Panc1 (cell line): ENCODE data around the gene ATR. TPM values are rescaled to one million over a fixed set of nuclear protein-coding genes. Genes with fewer than 3 reads are reported as not detected.

Experiments
- ATAC-seq: fragments of 200-7000 bp; cut with Tn5 transposase; 2 replicates; pipeline ENCODE4 v1.9.1; 2020; ENCODE audit warnings: mild to moderate bottlenecking, moderate library complexity
- BruUV-seq: library from RNA; stranded (reverse); fragments of 400-500 nt; replicated peaks from 2 replicates; lab custom pipeline; 2021; lab: Mats Ljungman, UMichigan
- CTCF ChIA-PET: fragments of 300-600 bp; sonication (Branson Sonifier 250); formaldehyde crosslinking; loops from one replicate; lab custom pipeline; 2022; ENCODE audit warnings: antibody characterized with exemption; lab: Charles Lee
- POLR2A ChIA-PET: fragments of 300-600 bp; sonication (Branson Sonifier 250); formaldehyde crosslinking; loops from one replicate; lab custom pipeline; 2022; ENCODE audit warnings: antibody characterized with exemption; lab: Charles Lee
- DNase-seq: peaks from one replicate; pipeline ENCODE4 v3.0.0-alpha.2; 2010; ENCODE audit warnings: low read depth, low spot score
- H3K27ac ChIP-seq: 2 replicates; pipeline ENCODE4 v1.5.1; 2011; ENCODE audit warnings: mild to moderate bottlenecking, low read length, inconsistent platforms
- H3K27me3 ChIP-seq: fragments of 200-500 bp; sonication (Bioruptor generic); 2 replicates; pipeline ENCODE4 v1.6.0; 2014; ENCODE audit warnings: low read length, inconsistent platforms; ENCODE audit not compliant: control insufficient read depth, insufficient read depth
- H3K36me3 ChIP-seq: fragments of 200-500 bp; sonication (Bioruptor generic); 2 replicates; pipeline ENCODE4 v1.5.1; 2014; ENCODE audit warnings: inconsistent platforms, mild to moderate bottlenecking, low read length, moderate library complexity; ENCODE audit not compliant: control insufficient read depth, insufficient read depth
- H3K4me1 ChIP-seq: 2 replicates; pipeline ENCODE4 v1.5.1; 2011; ENCODE audit warnings: inconsistent platforms, mild to moderate bottlenecking, low read length, moderate library complexity; ENCODE audit not compliant: control insufficient read depth, insufficient read depth
- H3K4me3 ChIP-seq, 2 experiments: 2 replicates each; pipeline ENCODE4 v1.5.1; 2011 to 2012; ENCODE audit warnings: low read depth in 2 of 2, low read length in 2 of 2, mild to moderate bottlenecking in 2 of 2, inconsistent platforms in 1 of 2, moderate library complexity in 1 of 2
- H3K9me3 ChIP-seq: fragments of 200-500 bp; sonication (Bioruptor generic); 2 replicates; pipeline ENCODE4 v1.5.1; 2014; ENCODE audit warnings: low read depth, mild to moderate bottlenecking, inconsistent platforms, low read length, moderate library complexity; ENCODE audit not compliant: control insufficient read depth, insufficient read depth
- CTCF ChIP-seq: fragments of 450-650 bp; IDR thresholded peaks from 2 replicates; pipeline ENCODE4 v1.5.1; 2017; ENCODE audit warnings: mild to moderate bottlenecking
- POLR2AphosphoS5 ChIP-seq: IDR thresholded peaks from 2 replicates; pipeline ENCODE4 v1.6.1; 2012; ENCODE audit warnings: mild to moderate bottlenecking, low read depth, low read length, moderate library complexity
- SIN3A ChIP-seq: IDR thresholded peaks from 2 replicates; pipeline ENCODE4 v1.6.1; 2012; ENCODE audit warnings: low read depth, mild to moderate bottlenecking, low read length, moderate library complexity, borderline replicate concordance; ENCODE audit not compliant: insufficient read depth
- TCF7L2 ChIP-seq: IDR thresholded peaks from 2 replicates; pipeline ENCODE4 v1.6.1; 2011; ENCODE audit warnings: mild to moderate bottlenecking, low read depth, low read length, inconsistent platforms
- in situ Hi-C: cut with HindIII; loops from 2 replicates; pipeline ENCODE4 v1.10.0; 2016; ENCODE audit warnings: low sequenced_read_pairs, low pct_unique_long_range_greater_than_20kb
- intact Hi-C: fragments of 100-400 bp; cut with micrococcal nuclease; formaldehyde crosslinking; loops from one replicate; pipeline ENCODE4 v1.10.0; 2022; ENCODE audit not compliant: unreplicated experiment
- total RNA-seq: library from RNA; stranded (reverse); gene quantifications from one replicate; pipeline ENCODE4 v1.2.1, GENCODE V29; 2021; ENCODE audit not compliant: unreplicated experiment
- TF ChIP-seq, protein P1 (sequence below), 2 experiments: IDR thresholded peaks; 2 replicates each; pipeline ENCODE4 v1.6.1; 2011 to 2012; ENCODE audit warnings: low read depth in 2 of 2, control low read depth in 1 of 2, low read length in 1 of 2, mild to moderate bottlenecking in 1 of 2, moderate library complexity in 1 of 2; ENCODE audit not compliant: insufficient read depth in 1 of 2

Gene ATR
- total RNA-seq, 1 experiment from 2014 or later: 38.6 TPM

GRCh38 chr3:142481196-142481595 is 97.3 kb downstream of the ATR start:
- Histone ChIP-seq H3K9me3 (peaks cover 5% of the 10 kb centered on the region; the same call in 1 of the 2 replicates), H3K27ac (no peak overlapping the region), H3K27me3 (no peaks in the 10 kb centered on the region), H3K4me1 (no peaks in the 10 kb centered on the region), H3K36me3 (no peaks in the 10 kb centered on the region; the same call in 1 of the 2 replicates), H3K4me3 (no peak overlapping the region)
- no peak for TF ChIP-seq SIN3A
- no peak for TF ChIP-seq TCF7L2
- TF ChIP-seq POLR2AphosphoS5: no peak
- no peak for TF ChIP-seq CTCF
- intact Hi-C loops (no loop called here), in situ Hi-C loops (no loop called here)
- POLR2A ChIA-PET: no interaction called here
- ATAC-seq: no peak
- DNase-seq: no peak
- CTCF ChIA-PET: no interaction called here
- BruUV-seq: no TSS peak

DNA sequence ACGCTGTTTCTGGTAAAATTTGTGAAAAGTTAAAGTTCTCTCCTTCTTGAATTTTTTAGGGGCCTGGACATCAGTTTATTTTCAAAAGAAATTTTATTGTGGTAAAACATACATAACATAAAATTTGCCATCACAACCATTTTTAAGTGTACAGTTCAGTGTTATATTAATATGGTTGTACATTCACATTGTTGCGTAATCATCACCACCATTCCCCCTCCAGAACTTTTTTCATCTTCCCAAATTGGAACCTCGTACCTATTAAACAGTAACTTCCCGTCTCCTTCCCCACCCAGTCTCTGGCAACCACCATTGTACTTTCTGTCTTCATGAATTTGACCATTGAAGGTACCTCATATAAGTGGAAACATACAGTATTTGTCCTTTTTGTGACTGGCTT is 107.7 kb downstream of the ATR start:
- no peaks in the 10 kb centered on the region for H3K27me3 ChIP-seq
- TF ChIP-seq, protein P1, sequence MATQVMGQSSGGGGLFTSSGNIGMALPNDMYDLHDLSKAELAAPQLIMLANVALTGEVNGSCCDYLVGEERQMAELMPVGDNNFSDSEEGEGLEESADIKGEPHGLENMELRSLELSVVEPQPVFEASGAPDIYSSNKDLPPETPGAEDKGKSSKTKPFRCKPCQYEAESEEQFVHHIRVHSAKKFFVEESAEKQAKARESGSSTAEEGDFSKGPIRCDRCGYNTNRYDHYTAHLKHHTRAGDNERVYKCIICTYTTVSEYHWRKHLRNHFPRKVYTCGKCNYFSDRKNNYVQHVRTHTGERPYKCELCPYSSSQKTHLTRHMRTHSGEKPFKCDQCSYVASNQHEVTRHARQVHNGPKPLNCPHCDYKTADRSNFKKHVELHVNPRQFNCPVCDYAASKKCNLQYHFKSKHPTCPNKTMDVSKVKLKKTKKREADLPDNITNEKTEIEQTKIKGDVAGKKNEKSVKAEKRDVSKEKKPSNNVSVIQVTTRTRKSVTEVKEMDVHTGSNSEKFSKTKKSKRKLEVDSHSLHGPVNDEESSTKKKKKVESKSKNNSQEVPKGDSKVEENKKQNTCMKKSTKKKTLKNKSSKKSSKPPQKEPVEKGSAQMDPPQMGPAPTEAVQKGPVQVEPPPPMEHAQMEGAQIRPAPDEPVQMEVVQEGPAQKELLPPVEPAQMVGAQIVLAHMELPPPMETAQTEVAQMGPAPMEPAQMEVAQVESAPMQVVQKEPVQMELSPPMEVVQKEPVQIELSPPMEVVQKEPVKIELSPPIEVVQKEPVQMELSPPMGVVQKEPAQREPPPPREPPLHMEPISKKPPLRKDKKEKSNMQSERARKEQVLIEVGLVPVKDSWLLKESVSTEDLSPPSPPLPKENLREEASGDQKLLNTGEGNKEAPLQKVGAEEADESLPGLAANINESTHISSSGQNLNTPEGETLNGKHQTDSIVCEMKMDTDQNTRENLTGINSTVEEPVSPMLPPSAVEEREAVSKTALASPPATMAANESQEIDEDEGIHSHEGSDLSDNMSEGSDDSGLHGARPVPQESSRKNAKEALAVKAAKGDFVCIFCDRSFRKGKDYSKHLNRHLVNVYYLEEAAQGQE (IDR thresholded peaks at IDR 0.05; ENCODE audit: insufficient read depth in 1 of 2, low read depth in 2 of 2, low read length in 1 of 2): no peak
- TF ChIP-seq CTCF (no peak), SIN3A (no peak), TCF7L2 (no peak), POLR2AphosphoS5 (no peak)
- CTCF ChIA-PET: no interaction called here
- in situ Hi-C loops: no loop called here
- H3K27ac ChIP-seq: no peak overlapping the region
- H3K4me1 ChIP-seq: no peaks in the 10 kb centered on the region
- H3K36me3 ChIP-seq: no peaks in the 10 kb centered on the region; the same call in 1 of the 2 replicates
- DNase-seq: no peak
- POLR2A ChIA-PET: no interaction called here
- no peak overlapping the region for H3K4me3 ChIP-seq
- ATAC-seq: no peak
- intact Hi-C loops: no loop called here
- no TSS peak for BruUV-seq
- H3K9me3 ChIP-seq: no peaks in the 10 kb centered on the region
